GDM1 (cell line): ENCODE measurements around the gene EZH2.
A peak's percentile ranks its signal among the peaks of the same experiment; 100 is the strongest.

Experiments
- DNase-seq: peaks from one replicate; lab custom pipeline; 2025; lab: John Stamatoyannopoulos, UW

EZH2 gene

GRCh38 chr7:148804343-148805235, 79.5 kb downstream of the EZH2 start:
- DNase-seq = no peak

- DNase-seq = no peak
Measured at GRCh38 chr7:148803094-148803493, 81.0 kb downstream of the EZH2 start.

GRCh38 chr7:148802101-148802493, 82.0 kb downstream of the EZH2 start:
- no peak for DNase-seq

GRCh38 chr7:148800677-148801076, 83.4 kb downstream of the EZH2 start:
- DNase-seq = no peak

DNA sequence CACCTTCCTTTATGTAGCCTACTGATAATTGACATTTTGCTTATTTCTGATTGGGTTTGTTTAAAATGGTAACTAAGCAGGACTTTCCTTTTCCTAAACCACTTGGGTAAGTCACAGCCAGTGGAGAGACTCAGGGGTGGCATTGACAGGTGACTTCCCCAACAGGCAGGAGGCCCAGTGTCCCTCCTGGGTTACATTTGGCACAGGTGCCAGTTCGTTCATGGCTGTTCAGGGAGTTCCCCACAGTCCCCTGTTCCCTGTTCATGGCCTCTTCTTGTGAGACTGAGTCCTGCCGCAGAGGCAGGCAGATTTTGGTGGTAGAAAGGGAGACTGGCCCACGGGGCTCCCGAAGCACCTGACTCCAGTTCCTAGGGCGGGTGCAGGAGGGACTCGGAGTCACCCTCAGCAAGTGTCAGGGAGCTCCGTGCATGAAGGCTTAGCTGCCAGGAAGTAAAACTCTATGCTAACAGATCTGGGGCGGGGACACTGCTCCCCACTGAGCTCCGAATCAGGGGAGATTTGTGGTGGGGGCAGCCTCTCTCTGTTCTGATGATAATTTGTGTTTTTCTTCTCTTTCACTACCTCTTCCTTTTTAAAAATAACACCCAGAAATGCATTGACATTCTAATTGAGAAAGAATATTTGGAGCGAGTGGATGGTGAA, 84.1 kb downstream of the EZH2 start:
- DNase-seq = no peak

- no peak for DNase-seq
Measured at GRCh38 chr7:148796841-148797240, 87.2 kb downstream of the EZH2 start.

- no peak for DNase-seq
Measured at GRCh38 chr7:148794476-148794875, 89.6 kb downstream of the EZH2 start.

DNA sequence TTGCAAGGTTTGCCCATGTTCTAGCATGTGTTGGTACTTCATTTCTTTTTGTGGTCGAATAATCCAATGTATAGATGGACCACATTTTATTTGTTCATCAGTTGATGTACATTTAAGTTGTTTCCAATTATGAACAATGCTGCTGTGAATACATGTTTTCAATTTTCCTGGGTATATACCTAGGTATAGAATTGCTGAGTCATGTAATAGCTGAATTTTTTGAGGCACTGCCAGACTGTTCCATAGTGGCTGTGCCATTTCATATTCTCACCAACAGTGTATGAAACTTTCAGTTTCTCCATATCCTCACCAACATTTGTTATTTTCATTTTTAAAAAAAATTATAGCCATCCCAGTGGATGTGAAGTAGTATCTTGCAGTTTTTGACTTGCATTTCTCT, 90.5 kb downstream of the EZH2 start:
- no peak for DNase-seq

DNA sequence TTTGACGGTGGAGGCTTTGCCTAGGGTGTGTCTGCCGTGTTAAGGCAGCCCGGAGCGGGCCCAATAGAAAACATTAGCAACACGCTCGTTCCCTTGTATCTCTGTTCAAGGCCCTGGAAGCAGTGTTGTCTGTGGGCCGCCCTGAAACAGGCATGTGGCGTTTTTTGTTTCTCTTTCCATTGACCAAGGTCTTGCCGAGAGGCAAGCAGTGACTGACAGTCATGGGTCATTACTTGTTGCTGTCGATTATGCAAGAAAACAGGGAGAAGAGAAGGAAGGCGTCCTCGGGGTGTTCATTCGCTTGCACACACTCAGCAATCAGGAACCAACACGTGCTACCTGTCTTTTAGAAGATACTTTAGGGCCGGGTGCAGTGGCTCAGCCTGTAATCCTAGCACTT, 92.5 kb downstream of the EZH2 start:
- DNase-seq = no peak

- no peak for DNase-seq
Measured at GRCh38 chr7:148790850-148791249, 93.2 kb downstream of the EZH2 start.

DNA sequence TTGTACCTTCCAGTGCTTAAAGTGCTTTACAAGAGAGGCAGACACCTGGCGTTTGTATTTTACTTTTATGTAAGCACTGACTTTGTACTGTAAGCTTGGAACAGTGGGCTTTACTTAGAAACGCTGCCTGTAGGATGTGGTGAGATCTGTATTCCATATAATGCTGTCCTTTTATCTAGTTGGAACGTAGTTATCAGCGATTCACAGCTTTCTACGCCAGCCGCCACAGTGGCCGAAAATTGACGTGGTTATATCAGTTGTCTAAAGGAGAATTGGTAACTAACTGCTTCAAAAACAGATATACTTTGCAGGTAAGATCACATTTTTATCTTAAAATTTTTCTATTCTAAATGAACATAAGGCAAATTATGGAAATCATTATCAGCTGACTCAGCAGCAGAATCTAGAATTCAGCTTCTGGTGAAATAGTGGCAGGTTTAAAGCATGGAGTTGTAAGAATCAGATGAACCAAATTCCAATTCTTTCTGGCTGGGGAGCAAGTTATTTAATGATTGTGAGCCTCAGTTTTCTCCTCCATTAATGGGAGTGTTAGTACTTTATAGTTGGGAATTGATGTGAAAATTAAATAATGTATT, 93.9 kb downstream of the EZH2 start:
- no peak for DNase-seq

DNA sequence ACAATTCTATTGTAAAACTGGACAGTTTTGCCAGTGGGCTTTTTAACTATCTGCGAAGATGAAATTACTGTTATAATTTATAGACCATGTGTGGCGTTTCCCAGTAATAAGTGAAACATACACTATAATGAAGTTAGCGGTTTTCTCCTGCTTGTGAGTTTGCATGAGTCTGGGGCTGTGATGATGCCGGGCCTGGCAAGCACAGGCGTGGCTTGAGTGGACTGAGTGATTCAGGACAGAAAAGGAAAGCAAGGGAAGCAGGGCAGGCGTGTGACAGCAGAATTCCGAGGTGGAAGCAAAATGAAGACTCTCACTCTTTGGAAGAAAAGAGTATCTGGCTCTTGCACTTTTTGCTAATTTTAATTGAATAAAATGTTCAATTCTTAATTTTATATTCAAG, 94.9 kb downstream of the EZH2 start:
- DNase-seq = no peak

DNA sequence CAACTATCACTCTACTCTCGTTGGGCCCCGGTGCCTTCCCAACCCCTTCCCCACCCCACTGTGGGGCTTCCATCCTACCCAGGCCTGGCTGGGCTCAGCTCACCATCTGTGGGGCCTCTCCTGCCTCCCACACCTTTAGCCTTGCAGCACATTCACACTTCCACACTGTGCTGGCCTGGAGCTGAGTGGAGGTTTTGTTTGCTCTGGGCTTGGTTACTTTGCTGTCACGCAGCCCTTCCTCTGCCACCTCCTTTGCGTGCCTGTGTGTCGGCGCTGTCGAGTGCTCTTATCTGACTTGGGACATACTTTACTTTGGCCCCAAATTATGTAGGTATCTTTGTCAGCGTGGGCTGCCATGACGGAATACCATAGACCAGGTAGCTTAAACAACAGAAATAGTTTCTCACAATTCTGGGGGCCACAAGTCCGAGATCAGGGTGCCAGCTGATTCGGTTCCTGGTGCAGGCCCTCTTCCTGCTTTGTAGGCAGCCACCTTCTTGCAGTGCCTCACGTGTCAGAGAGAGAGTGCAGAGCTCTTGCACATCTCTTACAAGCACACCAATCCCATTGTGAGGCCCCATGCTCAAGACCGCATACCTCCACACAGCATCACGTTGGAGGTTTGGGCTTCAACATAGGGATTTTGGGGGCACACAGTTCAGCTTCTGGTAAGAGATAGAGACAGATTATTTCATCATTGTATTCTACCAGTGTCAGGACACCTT, 96.4 kb downstream of the EZH2 start:
- DNase-seq = no peak

- DNase-seq = no peak
Measured at GRCh38 chr7:148783801-148784527, 100.1 kb downstream of the EZH2 start.

GRCh38 chr7:148782757-148783456, 101.2 kb downstream of the EZH2 start:
- DNase-seq = no peak

GRCh38 chr7:148774471-148774870, 109.6 kb downstream of the EZH2 start:
- no peak for DNase-seq

- peak; percentile 8 for DNase-seq
Measured at GRCh38 chr7:148773334-148773733, 110.8 kb downstream of the EZH2 start.

GRCh38 chr7:148772297-148773089, 111.6 kb downstream of the EZH2 start:
- no peak for DNase-seq

DNA sequence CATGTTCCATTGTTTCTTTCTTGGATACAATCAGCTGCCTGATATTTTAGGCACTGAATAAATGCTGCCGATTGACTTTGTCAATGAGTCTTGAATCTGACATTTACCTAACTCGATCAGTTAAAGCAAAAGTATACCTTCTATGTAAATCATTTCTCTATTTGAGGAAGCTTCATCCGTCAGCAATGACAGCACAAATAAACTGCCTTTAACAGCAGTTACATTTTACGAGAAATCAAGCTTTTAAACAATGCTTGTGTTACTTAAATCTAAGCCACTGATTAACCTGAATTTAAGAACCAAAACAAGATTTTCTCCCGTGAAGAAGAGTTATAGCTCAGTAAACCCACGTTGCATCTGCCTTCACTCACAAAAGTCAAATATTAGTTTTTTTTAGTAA, 114.1 kb downstream of the EZH2 start:
- no peak for DNase-seq

GRCh38 chr7:148763622-148764021, 120.5 kb downstream of the EZH2 start:
- no peak for DNase-seq
